Measurements from ENCODE around the gene OLFML1.

OLFML1 gene

GRCh38 chr11:7480113-7480512 is 5.2 kb upstream of the OLFML1 start:
- DNase-seq (ENCODE audit: low spot score) = no peak

DNA sequence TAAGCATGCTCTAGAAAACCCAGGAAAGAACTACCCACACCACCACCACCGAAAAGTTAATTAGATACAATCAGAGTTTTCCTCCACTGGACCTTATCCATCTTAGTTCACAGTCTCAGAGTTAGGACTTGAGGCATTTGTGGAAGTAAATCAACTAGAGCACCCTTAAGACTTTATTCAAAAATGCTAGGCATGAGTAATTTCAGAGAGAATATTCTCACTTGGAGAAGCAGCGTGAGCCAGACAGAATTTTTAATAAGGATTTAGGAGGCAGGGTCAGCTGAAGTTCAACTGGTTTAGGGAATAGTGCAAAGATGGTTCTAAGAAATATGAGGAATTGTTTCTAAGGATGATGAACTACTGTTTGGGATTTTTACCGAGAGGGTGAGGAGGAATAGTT is 1.2 kb upstream of the OLFML1 start:
- no peak for DNase-seq (ENCODE audit: low spot score)

DNA sequence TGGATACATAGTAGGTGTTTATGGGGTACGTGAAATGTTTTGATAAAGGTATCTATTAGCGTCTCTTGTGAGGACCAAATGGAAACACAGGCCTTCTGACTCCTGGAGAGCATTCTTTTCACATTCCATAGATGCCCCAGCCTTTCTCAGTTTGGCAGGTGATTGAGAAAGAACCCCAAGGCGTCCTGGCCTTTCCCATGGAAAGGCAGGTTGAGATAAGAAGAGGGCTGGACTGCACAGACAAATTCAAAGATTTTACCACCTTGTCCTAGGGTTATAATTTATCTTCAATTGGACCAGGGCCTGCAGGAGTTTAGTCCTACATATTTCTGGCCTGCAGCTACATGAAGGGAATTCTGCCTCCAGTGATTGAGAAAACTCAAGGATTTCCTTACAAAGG is 661 bp upstream of the OLFML1 start:
- no peak for DNase-seq (ENCODE audit: low spot score)

DNA sequence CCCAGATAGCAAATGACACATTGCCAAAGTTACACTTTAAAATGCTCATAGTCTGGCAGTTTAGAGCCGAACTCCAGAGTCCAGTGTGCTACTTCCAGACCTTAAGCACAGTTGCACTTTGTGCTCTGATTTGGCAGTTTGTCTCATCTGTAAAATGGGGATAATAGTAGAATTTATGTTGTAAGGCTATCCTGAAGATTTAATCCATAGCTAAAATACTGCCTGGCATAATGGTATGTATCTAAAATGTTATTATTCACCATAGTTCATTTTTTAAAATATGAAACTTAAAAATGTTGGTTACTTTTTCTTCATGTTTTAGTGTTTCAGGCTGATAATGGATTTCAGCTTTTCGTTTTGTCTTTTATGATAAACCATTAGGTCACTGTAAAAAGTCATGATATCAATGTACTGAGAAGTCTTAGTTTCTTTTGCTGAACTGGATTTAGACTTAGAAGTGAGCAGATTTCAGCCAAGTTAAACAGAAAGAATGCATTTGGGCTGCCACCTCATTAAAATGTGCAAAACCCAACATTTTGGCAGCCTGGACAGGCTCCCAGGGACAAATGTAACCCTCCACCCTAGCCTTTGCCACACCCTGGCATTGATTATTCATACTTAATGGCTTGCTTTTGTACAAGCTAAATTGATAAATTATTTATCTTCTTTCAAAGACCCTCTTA is 933 bp downstream of the OLFML1 start:
- no peak for DNase-seq (ENCODE audit: low spot score)

- DNase-seq (ENCODE audit: low spot score) = no peak
These were observed 1.5 kb downstream of the OLFML1 start for GRCh38 chr11:7486781-7487140.

DNA sequence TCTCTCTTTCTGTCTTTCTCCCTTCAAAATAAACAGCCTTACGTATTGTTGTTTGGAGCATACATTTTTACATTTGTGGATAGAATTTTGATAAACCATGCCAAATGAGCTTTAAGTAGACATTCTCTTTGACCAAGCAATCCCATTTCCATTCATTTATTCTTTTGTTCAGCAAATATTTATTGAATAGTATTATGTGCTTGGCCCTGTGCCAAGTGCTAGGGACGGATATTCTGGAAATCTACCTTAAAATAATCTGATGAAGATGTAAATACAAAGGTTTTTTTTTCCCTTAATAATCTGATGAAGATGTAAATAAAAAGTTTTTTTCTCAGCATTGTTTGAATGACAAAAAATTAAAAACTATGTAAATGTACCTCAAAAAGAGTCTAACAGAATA is 2.1 kb downstream of the OLFML1 start:
- no peak for DNase-seq (ENCODE audit: low spot score)

- no peak for DNase-seq (ENCODE audit: low spot score)
These were observed 3.4 kb downstream of the OLFML1 start for GRCh38 chr11:7488681-7489080.

- DNase-seq (ENCODE audit: low spot score) = no peak
These were observed 4.1 kb downstream of the OLFML1 start for GRCh38 chr11:7489376-7489775.

DNA sequence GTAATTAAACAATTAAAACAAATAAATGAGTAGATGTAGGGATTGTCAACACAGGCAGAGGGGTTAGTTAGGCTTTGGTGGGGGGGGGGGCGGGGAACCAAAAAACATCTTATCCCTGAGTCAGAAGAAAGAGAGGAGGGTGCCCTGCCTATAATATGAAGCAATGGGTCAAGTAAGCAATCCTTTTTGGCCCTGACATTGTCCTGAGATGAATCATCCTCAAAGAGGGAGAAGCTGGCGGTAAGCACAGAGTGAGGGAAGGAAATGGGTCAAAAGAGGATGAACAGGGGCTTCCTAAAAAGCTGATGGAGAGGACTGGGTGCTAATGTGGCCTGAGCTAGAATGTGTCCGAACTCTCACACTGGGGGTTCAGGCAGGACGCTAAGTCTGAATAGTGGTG is 4.7 kb downstream of the OLFML1 start:
- no peak for DNase-seq (ENCODE audit: low spot score)

GRCh38 chr11:7490535-7490934 is 5.2 kb downstream of the OLFML1 start:
- no peak for DNase-seq (ENCODE audit: low spot score)

GRCh38 chr11:7492253-7492652 is 6.9 kb downstream of the OLFML1 start:
- DNase-seq (ENCODE audit: low spot score) = no peak

DNA sequence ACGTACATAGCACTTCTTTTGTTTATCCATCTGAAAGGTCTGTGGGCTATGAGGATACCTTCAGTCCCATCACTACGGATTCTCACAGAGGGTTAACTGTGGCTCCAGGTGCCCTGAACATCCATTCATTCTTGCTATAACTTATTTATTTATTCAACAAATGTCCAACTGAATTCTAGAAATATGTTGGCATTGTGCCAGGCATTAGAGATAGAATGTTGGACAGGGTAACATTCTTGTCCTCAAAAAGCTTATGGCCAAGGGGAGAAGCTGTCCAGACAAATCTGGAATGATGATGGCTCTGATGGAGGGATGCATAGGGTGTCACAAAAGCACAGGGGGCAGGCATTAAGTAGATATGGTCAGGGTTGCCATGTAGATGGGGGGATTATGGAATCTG is 8.4 kb downstream of the OLFML1 start:
- no peak for DNase-seq (ENCODE audit: low spot score)

DNA sequence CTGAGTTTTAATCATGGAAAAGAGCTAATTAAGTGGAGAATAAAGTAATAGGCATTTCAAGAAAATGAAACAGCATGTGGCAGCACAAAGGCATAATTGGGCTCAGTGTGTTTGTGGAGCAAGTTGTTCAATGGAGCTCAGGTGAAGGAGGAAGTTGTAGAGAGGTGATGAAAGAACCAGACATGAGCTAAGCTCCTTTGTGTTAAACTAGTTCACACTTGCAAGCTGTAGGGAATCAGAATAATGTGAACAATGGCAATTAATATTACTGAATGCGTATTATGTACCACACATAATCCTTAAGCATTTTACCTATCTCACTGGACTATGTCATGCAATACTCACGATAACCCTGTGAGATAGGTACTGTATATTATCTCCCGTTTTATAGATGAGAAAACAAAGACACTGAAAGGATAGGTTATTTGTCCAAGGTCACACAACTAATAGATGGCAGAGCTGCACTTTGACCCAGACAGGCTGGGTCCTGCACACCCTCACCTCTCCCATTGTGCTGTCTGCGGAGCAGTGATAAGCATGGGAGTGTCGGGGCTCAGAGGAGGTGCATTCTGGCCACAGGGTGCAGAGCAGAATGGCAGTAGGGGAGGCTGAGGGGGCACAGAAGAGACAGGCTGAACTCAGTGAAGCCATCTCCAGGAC is 8.9 kb downstream of the OLFML1 start:
- no peak for DNase-seq (ENCODE audit: low spot score)

DNA sequence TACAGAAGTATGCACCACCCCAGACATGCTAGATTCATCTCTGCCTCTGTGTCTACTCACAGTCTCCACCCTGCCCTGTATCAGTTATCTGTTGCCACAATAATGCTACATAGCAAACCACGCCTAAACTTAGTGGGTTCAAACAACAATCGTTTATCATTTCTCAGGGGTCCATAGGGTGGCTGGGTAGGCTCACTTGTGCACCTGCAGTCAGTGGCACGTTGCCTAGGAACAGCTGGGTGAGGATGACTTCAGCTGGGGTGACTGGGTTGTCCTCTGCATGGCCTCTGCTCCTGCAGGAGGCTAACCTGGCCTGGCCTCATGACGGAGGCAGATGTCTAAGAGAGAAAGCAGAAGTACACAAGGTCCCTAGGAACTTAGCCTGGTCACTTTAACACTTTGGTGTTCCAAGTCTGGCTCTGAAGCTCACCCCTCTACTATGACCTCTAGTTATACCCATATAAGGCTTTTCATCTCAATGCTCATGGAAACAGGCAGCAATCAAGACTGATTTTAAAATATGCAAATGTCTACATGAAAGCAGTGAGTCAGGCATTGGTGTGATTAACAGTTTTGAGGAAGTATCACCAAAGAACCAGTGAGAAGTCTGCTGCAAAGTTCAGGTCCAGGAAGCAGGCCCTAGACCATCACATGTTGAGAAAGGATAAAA is 10.7 kb downstream of the OLFML1 start:
- DNase-seq (ENCODE audit: low spot score) = no peak

- DNase-seq (ENCODE audit: low spot score) = no peak
These were observed 12.9 kb downstream of the OLFML1 start for GRCh38 chr11:7498193-7498592.

DNA sequence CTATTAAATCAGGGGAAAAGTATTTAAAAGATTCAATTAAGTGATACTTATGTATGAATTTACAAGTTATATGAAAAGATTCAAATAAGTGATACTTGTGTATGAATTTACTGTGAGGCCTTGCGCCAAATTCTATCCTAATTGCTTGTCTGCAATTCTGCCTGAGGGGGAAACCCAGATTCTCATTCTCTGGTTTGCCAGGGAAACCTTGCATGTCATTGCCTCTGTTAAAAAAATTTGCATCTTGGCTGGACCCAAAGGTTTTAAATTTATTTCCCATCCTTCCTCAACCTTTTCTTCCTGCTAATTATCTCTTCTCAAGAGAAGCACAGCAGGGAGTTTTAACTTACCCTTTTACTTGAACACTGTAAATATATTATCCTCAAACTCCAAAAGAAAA is 13.8 kb downstream of the OLFML1 start:
- no peak for DNase-seq (ENCODE audit: low spot score)

DNA sequence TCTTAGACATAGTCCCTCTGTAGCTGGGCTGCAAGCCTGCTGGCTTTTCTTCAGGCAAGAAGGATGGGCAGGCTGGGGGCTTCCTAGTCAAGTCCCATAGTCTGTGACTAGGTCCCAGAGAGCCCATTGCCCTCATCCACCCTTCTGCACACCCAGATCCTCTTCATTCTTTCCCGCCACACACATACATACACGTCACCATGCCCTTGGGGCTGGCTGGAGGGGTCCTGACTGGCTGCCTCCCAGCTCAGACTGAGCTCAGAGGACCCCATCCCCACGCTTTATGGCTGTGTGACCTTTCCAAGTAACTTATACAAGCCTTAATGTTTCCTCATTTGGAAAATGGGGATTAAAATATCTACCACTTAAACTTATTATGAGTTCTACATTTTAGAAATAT is 14.9 kb downstream of the OLFML1 start:
- no peak for DNase-seq (ENCODE audit: low spot score)

DNA sequence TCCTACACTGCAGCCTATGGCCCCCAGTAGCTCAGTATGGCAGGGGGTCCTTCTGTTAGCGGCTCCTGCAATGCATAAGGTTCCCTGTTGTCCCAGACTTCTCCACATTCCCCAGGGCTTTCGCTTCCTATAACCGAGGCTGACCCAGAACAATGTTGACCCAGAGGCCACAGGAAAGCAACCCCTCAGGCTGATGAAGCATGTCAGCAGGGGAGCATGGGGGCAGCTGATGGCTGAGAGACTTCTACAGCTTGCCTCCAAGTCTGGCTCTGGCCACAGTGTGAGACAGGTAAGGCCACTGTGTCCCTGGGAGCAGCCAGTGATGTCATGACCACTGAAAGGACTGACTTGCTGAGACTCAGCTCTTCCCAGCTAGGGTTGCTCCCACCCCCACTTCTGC is 15.9 kb downstream of the OLFML1 start:
- no peak for DNase-seq (ENCODE audit: low spot score)

DNA sequence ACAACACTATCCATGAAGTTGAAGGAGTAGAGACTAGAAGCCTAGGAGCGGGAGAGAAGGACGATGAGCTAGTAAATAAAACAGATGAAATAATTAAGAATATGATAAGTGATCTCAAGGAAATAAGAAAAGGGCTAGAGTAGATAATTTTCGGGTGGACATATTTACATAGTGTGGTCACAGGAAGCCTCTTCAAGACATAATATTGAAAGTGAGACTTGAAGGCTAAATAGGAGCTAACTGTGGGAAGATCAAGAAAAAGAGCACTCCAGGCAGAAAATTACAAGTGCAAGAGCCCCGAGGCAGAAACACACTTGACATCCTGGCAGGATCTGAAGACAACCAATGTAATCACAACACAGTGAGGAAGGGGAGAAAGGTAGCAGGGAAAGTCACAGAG is 16.6 kb downstream of the OLFML1 start:
- no peak for DNase-seq (ENCODE audit: low spot score)

DNA sequence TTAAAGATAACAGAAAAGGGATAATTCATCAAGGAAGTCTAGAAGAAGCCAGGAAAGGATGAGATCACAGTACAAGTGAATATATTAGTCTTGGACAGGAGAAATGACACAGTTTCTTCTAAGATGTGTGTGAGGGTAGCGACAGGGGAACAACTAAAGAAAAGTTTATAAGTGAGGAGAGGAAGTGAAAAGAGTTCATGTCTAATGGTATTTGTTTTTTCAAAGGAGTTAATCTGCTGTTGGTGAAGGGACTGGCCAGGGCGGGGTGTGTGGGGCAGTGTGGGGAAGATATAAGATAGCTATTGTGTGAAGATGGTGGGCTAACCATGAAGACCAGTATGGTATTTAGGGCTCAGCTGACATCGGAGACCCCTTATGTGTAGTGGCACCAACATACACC is 20.9 kb downstream of the OLFML1 start:
- DNase-seq (ENCODE audit: low spot score) = no peak

- DNase-seq (ENCODE audit: low spot score) = no peak
These were observed 22.8 kb downstream of the OLFML1 start for GRCh38 chr11:7508087-7508486.

DNA sequence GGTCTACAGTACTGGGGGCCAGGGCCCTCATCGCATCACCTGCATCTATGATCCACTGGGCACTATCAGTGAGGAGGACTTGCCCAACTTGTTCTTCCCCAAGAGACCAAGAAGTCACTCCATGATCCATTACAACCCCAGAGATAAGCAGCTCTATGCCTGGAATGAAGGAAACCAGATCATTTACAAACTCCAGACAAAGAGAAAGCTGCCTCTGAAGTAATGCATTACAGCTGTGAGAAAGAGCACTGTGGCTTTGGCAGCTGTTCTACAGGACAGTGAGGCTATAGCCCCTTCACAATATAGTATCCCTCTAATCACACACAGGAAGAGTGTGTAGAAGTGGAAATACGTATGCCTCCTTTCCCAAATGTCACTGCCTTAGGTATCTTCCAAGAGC is 24.7 kb downstream of the OLFML1 start:
- DNase-seq (ENCODE audit: low spot score) = no peak

- no peak for DNase-seq (ENCODE audit: low spot score)
These were observed 26.1 kb downstream of the OLFML1 start for GRCh38 chr11:7511401-7511800.

Data from LoVo (cell line).